Karpas-422 (cell line): Measurements from ENCODE around the gene PYDC2. TPM values are rescaled to one million over a fixed set of nuclear protein-coding genes. Genes with fewer than 3 reads are reported as not detected.

ENCODE experiments used
- DNase-seq: peaks from one replicate; pipeline ENCODE4 v3.0.0-alpha.2; 2015
- H2AFZ ChIP-seq: fragments of 200-600 bp; sonication (generic); 2 replicates; pipeline ENCODE4 v1.6.1; 2014; ENCODE audit warnings: antibody characterized with exemption, low read length, mixed read lengths
- H3K27ac ChIP-seq: fragments of 200-600 bp; sonication (generic); 2 replicates; pipeline ENCODE4 v1.5.1; 2014; ENCODE audit warnings: mild to moderate bottlenecking, low read length, moderate library complexity
- H3K27me3 ChIP-seq: fragments of 200-600 bp; sonication (generic); 2 replicates; pipeline ENCODE4 v1.6.1; 2014; ENCODE audit warnings: low read length, mixed read lengths
- H3K36me3 ChIP-seq: fragments of 200-600 bp; sonication (generic); 2 replicates; pipeline ENCODE4 v1.6.1; 2014; ENCODE audit warnings: low read length, mixed read lengths; ENCODE audit not compliant: insufficient read depth
- H3K4me1 ChIP-seq: fragments of 200-600 bp; sonication (generic); 2 replicates; pipeline ENCODE4 v1.6.1; 2014; ENCODE audit warnings: mild to moderate bottlenecking, low read length, mixed read lengths
- H3K4me2 ChIP-seq: fragments of 200-600 bp; sonication (generic); 2 replicates; pipeline ENCODE4 v1.6.1; 2014; ENCODE audit warnings: low read length, low read depth, mild to moderate bottlenecking; ENCODE audit not compliant: poor library complexity, severe bottlenecking
- H3K4me3 ChIP-seq: fragments of 200-600 bp; sonication (generic); 2 replicates; pipeline ENCODE4 v1.5.1; 2014; ENCODE audit warnings: mild to moderate bottlenecking, antibody characterized with exemption, low read length, mixed read lengths
- H3K79me2 ChIP-seq: fragments of 200-600 bp; sonication (generic); 2 replicates; pipeline ENCODE4 v1.6.1; 2014; ENCODE audit warnings: mild to moderate bottlenecking, low read length, mixed read lengths
- H3K9ac ChIP-seq: fragments of 200-600 bp; sonication (generic); 2 replicates; pipeline ENCODE4 v1.6.0; 2014; ENCODE audit warnings: low read length
- H3K9me2 ChIP-seq: fragments of 200-600 bp; sonication (generic), shearing (Covaris generic); replicated peaks from 2 replicates; pipeline ENCODE4 v1.6.0; 2014; ENCODE audit warnings: mild to moderate bottlenecking, low read length, moderate library complexity; ENCODE audit not compliant: insufficient read depth
- H3K9me3 ChIP-seq: fragments of 300-700, 200-600 bp; sonication (generic); 2 replicates; pipeline ENCODE4 v1.6.1; 2014; ENCODE audit warnings: low read length, mixed read lengths
- H4K20me1 ChIP-seq: fragments of 200-600 bp; sonication (generic); 2 replicates; pipeline ENCODE4 v1.6.1; 2014; ENCODE audit warnings: mild to moderate bottlenecking, antibody characterized with exemption, low read length, low read depth; ENCODE audit not compliant: insufficient read depth
- small RNA-seq: library from RNA; depleted of rRNA; stranded (forward); fragments of <200 nt; gene quantifications from one replicate; pipeline ENCODE3, GENCODE V24; 2014
- total RNA-seq: library from RNA; depleted of rRNA; stranded (reverse); fragments of >200 nt; shearing (Covaris generic); gene quantifications from 2 replicates; pipeline ENCODE4 v1.2.3, GENCODE V29; 2014; ENCODE audit warnings: low replicate concordance; rRNA removed

PYDC2 gene
- total RNA-seq, 1 experiment from 2014 or later, result not detected

DNA sequence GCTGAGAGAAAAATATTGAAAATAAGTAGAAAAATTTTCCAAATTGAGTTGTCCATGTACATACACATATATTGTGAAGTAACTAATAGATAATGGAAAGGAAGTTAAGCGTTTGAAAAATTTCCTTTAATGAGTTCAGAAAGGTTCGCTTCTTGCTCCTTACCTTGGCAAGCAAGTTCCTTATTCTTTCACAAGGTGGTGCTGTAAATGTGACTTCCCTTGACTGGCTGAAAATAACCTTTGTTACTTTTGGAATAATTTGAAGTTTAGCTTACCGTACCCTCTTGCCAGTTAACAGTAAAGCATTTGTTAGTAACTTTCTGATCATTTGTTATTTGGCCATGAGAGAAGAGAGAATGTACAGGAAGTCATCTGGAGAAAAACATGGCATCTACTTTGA lies 41.6 kb downstream of the PYDC2 start:
- H3K4me2 ChIP-seq, result no peak overlapping the region
- H3K79me2 ChIP-seq, result no peaks in the 10 kb centered on the region
- H3K36me3 ChIP-seq, result no peaks in the 10 kb centered on the region
- H3K27me3 ChIP-seq, result no peaks in the 10 kb centered on the region
- no peaks in the 10 kb centered on the region for H3K9me2 ChIP-seq
- H2AFZ ChIP-seq, result no peak overlapping the region
- no peaks in the 10 kb centered on the region for H4K20me1 ChIP-seq
- no peaks in the 10 kb centered on the region for H3K4me1 ChIP-seq
- peak; percentile 44 for DNase-seq
- no peak overlapping the region for H3K4me3 ChIP-seq
- no peaks in the 10 kb centered on the region for H3K9me3 ChIP-seq
- H3K9ac ChIP-seq, result no peak overlapping the region
- H3K27ac ChIP-seq, result no peak overlapping the region

DNA sequence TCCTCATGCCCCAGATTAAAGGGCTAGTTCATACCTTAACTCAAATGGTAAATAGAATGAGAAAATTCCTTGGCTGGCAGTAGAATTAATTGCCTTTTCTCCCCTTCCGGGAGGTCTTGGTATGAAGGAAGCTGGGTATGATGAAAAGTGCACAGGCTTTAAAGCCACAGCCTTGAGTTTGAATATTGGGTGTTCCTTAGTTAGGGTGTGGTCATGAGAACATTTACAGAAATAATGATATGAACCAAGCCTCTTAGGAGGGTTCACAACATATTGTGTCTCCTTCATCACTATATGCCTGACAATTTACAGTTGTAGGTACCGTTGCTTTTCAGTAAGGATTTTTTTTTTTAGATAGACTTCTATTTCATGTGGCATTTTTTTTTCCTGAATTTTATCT lies 48.1 kb downstream of the PYDC2 start:
- H2AFZ ChIP-seq, result no peak overlapping the region
- no peaks in the 10 kb centered on the region for H3K79me2 ChIP-seq
- H3K4me1 ChIP-seq, result no peaks in the 10 kb centered on the region
- H3K4me3 ChIP-seq, result no peak overlapping the region
- H3K9ac ChIP-seq, result no peak overlapping the region
- DNase-seq, result no peak
- no peaks in the 10 kb centered on the region; the same call in 1 of the 2 replicates for H3K9me3 ChIP-seq
- H3K27ac ChIP-seq, result no peak overlapping the region
- H3K9me2 ChIP-seq, result no peaks in the 10 kb centered on the region
- no peaks in the 10 kb centered on the region for H4K20me1 ChIP-seq
- no peaks in the 10 kb centered on the region for H3K27me3 ChIP-seq
- no peaks in the 10 kb centered on the region for H3K36me3 ChIP-seq
- H3K4me2 ChIP-seq, result no peak overlapping the region

Small RNAs within 50 kb of the gene (small RNA-seq; reads per million reads assigned to genes)
- not detected for gene PYDC2

Other genes starting within 250 kb of the PYDC2 start
- gene CCDC50, start 131.8 kb upstream of the PYDC2 start, total RNA-seq, result not detected in 2 replicates
- gene UTS2B, start 130.6 kb upstream of the PYDC2 start, total RNA-seq, result not detected in 2 replicates